ENCODE measurements around the gene NCS1.

GRCh38 chr9:130140706-130141105 lies 31.5 kb upstream of the NCS1 start:
- TF ChIP-seq TAF1 (IDR thresholded peaks at IDR 0.05; ENCODE audit: borderline replicate concordance, insufficient read depth, low read length): no peak
- TF ChIP-seq SIN3A (IDR thresholded peaks at IDR 0.05; ENCODE audit: borderline replicate concordance, insufficient read depth, low read length): no peak
- no peak for TF ChIP-seq REST (IDR thresholded peaks at IDR 0.05; ENCODE audit: insufficient read depth in 1 of 2, low read depth in 2 of 2, low read length in 2 of 2)
